Measurements from ENCODE around the gene DNAH14.

- TF ChIP-seq POU2F2 (IDR thresholded peaks at IDR 0.05; ENCODE audit: low read depth, low read length) = no peak
- TF ChIP-seq TAF1 (IDR thresholded peaks at IDR 0.05; ENCODE audit: low read depth, low read length) = no peak
- TF ChIP-seq POLR2A (IDR thresholded peaks at IDR 0.05; ENCODE audit: low read depth, low read length) = no peak
- no peak for TF ChIP-seq POLR2AphosphoS5 (IDR thresholded peaks at IDR 0.05; ENCODE audit: low read depth, low read length)
Measured at GRCh38 chr1:225158291-225158690, 228.8 kb downstream of the DNAH14 start.
